ENCODE measurements around the gene KCNK1. TPM values are rescaled to one million over a fixed set of nuclear protein-coding genes. Genes with fewer than 3 reads are reported as not detected.

The KCNK1 gene
- under 1 TPM in 1 of 2 donors, not detected in 1; 0.20 TPM for total RNA-seq

GRCh38 chr1:233613252-233614172 is at the start of gene KCNK1:
KCNK1 (plus strand) TSS chr1:233614106; CDS start chr1:233614172, 66 bp downstream.
- H3K9me3 Mint-ChIP-seq = no peaks in the 10 kb centered on the region

GRCh38 chr1:233565313-233565712 is 48.6 kb upstream of the KCNK1 start:
- no peak for ATAC-seq
- Mint-ChIP-seq H3K4me3 (no peak overlapping the region), H3K27me3 (no peaks in the 10 kb centered on the region), H3K9me3 (peaks cover 8% of the 10 kb centered on the region), H3K4me1 (ENCODE audit: low read depth in 2 of 2) (no peaks in the 10 kb centered on the region), H3K36me3 (peaks cover 11% of the 10 kb centered on the region), H3K27ac (no peak overlapping the region)
- no peak for DNase-seq (ENCODE audit: low spot score)

More at GRCh38 chr1:233613252-233614172, at the start of gene KCNK1:
- no peaks in the 10 kb centered on the region for H3K4me1 Mint-ChIP-seq (ENCODE audit: low read depth in 2 of 2)
- DNase-seq (ENCODE audit: low spot score) = no peak
- no peaks in the 10 kb centered on the region for H3K36me3 Mint-ChIP-seq
- H3K27ac Mint-ChIP-seq = no peak within 1 kb of the TSS
- peaks cover 41 to 78% of the 10 kb centered on the region in 2 donors for H3K27me3 Mint-ChIP-seq
- no peak within 1 kb of the TSS for H3K4me3 Mint-ChIP-seq
- ATAC-seq = peak in 1 of 2 donors; percentile 46

- Mint-ChIP-seq H3K4me3 (no peak overlapping the region), H3K27ac (no peak overlapping the region), H3K4me1 (ENCODE audit: low read depth in 2 of 2) (no peaks in the 10 kb centered on the region), H3K36me3 (peaks cover 6% of the 10 kb centered on the region), H3K9me3 (peaks cover 8% of the 10 kb centered on the region), H3K27me3 (no peaks in the 10 kb centered on the region)
- DNase-seq (ENCODE audit: low spot score) (no peak), ATAC-seq (no peak)
These were observed 47.0 kb upstream of the KCNK1 start for GRCh38 chr1:233566886-233567285.

- Mint-ChIP-seq H3K27me3 (peaks cover 4 to 8% of the 10 kb centered on the region in 2 donors), H3K36me3 (no peaks in the 10 kb centered on the region), H3K27ac (no peak overlapping the region), H3K4me3 (no peak overlapping the region), H3K9me3 (peaks cover 4% of the 10 kb centered on the region), H3K4me1 (ENCODE audit: low read depth in 2 of 2) (no peaks in the 10 kb centered on the region)
- DNase-seq (ENCODE audit: low spot score) = no peak
- ATAC-seq = no peak
These were observed 44.3 kb upstream of the KCNK1 start for GRCh38 chr1:233569636-233570035.

- H3K4me1 Mint-ChIP-seq (ENCODE audit: low read depth in 2 of 2) = no peaks in the 10 kb centered on the region
- H3K27me3 Mint-ChIP-seq = peaks cover 4 to 8% of the 10 kb centered on the region in 2 donors
- no peak overlapping the region for H3K27ac Mint-ChIP-seq
- H3K9me3 Mint-ChIP-seq = peaks cover 4% of the 10 kb centered on the region
- H3K36me3 Mint-ChIP-seq = no peaks in the 10 kb centered on the region
- no peak overlapping the region for H3K4me3 Mint-ChIP-seq
- ATAC-seq = no peak
- DNase-seq (ENCODE audit: low spot score) = no peak
These were observed 43.7 kb upstream of the KCNK1 start for GRCh38 chr1:233570216-233570615.

GRCh38 chr1:233570706-233571105 is 43.2 kb upstream of the KCNK1 start:
- H3K27ac Mint-ChIP-seq = no peak overlapping the region
- no peak for ATAC-seq
- no peaks in the 10 kb centered on the region for H3K4me1 Mint-ChIP-seq (ENCODE audit: low read depth in 2 of 2)
- DNase-seq (ENCODE audit: low spot score) = no peak
- H3K9me3 Mint-ChIP-seq = peaks cover 4% of the 10 kb centered on the region
- no peaks in the 10 kb centered on the region for H3K36me3 Mint-ChIP-seq
- peaks cover 4 to 8% of the 10 kb centered on the region in 2 donors for H3K27me3 Mint-ChIP-seq
- H3K4me3 Mint-ChIP-seq = no peak overlapping the region

- DNase-seq (ENCODE audit: low spot score) (no peak), ATAC-seq (no peak)
- Mint-ChIP-seq H3K4me3 (no peak overlapping the region), H3K36me3 (no peaks in the 10 kb centered on the region), H3K27me3 (peaks cover 4 to 8% of the 10 kb centered on the region in 2 donors), H3K9me3 (peaks cover 4% of the 10 kb centered on the region), H3K27ac (no peak overlapping the region), H3K4me1 (ENCODE audit: low read depth in 2 of 2) (no peaks in the 10 kb centered on the region)
These were observed 41.0 kb upstream of the KCNK1 start for GRCh38 chr1:233572896-233573295.

- H3K9me3 Mint-ChIP-seq = peaks cover 4% of the 10 kb centered on the region
- H3K4me1 Mint-ChIP-seq (ENCODE audit: low read depth in 2 of 2) = no peaks in the 10 kb centered on the region
- no peaks in the 10 kb centered on the region for H3K36me3 Mint-ChIP-seq
- peaks cover 4 to 10% of the 10 kb centered on the region in 2 donors for H3K27me3 Mint-ChIP-seq
- no peak overlapping the region for H3K27ac Mint-ChIP-seq
- ATAC-seq (no peak), DNase-seq (ENCODE audit: low spot score) (no peak)
- no peak overlapping the region for H3K4me3 Mint-ChIP-seq
These were observed 38.5 kb upstream of the KCNK1 start for GRCh38 chr1:233575450-233575849.

GRCh38 chr1:233582439-233582838 is 31.5 kb upstream of the KCNK1 start:
- H3K27me3 Mint-ChIP-seq = peaks cover 0 to 26% of the 10 kb centered on the region in 2 donors
- H3K4me1 Mint-ChIP-seq (ENCODE audit: low read depth in 2 of 2) = no peaks in the 10 kb centered on the region
- no peak overlapping the region for H3K4me3 Mint-ChIP-seq

GRCh38 chr1:233584376-233584775 is 29.5 kb upstream of the KCNK1 start:
- Mint-ChIP-seq H3K4me1 (ENCODE audit: low read depth in 2 of 2) (no peaks in the 10 kb centered on the region), H3K27ac (no peak overlapping the region), H3K27me3 (peaks cover 0 to 33% of the 10 kb centered on the region in 2 donors), H3K9me3 (peaks cover 6% of the 10 kb centered on the region), H3K4me3 (no peak overlapping the region), H3K36me3 (peaks cover 5% of the 10 kb centered on the region)
- ATAC-seq (no peak), DNase-seq (ENCODE audit: low spot score) (no peak)

More at GRCh38 chr1:233582439-233582838, 31.5 kb upstream of the KCNK1 start:
- peaks cover 5% of the 10 kb centered on the region for H3K36me3 Mint-ChIP-seq
- peaks cover 6% of the 10 kb centered on the region for H3K9me3 Mint-ChIP-seq
- no peak overlapping the region for H3K27ac Mint-ChIP-seq
- no peak for DNase-seq (ENCODE audit: low spot score)
- no peak for ATAC-seq

- H3K4me3 Mint-ChIP-seq = no peak overlapping the region
- no peak overlapping the region for H3K27ac Mint-ChIP-seq
These were observed 29.0 kb upstream of the KCNK1 start for GRCh38 chr1:233584931-233585330.

GRCh38 chr1:233586301-233586700 is 27.6 kb upstream of the KCNK1 start:
- H3K27ac Mint-ChIP-seq = no peak overlapping the region
- ATAC-seq (no peak), DNase-seq (ENCODE audit: low spot score) (no peak)
- H3K4me1 Mint-ChIP-seq (ENCODE audit: low read depth in 2 of 2) = no peaks in the 10 kb centered on the region
- H3K4me3 Mint-ChIP-seq = no peak overlapping the region
- H3K36me3 Mint-ChIP-seq = no peaks in the 10 kb centered on the region
- peaks cover under 1% of the 10 kb centered on the region for H3K9me3 Mint-ChIP-seq
- H3K27me3 Mint-ChIP-seq = peaks cover 0 to 22% of the 10 kb centered on the region in 2 donors

More at GRCh38 chr1:233584931-233585330, 29.0 kb upstream of the KCNK1 start:
- no peak for ATAC-seq
- peaks cover 0 to 33% of the 10 kb centered on the region in 2 donors for H3K27me3 Mint-ChIP-seq
- peaks cover 6% of the 10 kb centered on the region for H3K9me3 Mint-ChIP-seq
- H3K4me1 Mint-ChIP-seq (ENCODE audit: low read depth in 2 of 2) = no peaks in the 10 kb centered on the region
- peaks cover 5% of the 10 kb centered on the region for H3K36me3 Mint-ChIP-seq
- no peak for DNase-seq (ENCODE audit: low spot score)

GRCh38 chr1:233587196-233587595 is 26.7 kb upstream of the KCNK1 start:
- DNase-seq (ENCODE audit: low spot score) (no peak), ATAC-seq (no peak)
- H3K27ac Mint-ChIP-seq = no peak overlapping the region
- H3K27me3 Mint-ChIP-seq = peaks cover 0 to 22% of the 10 kb centered on the region in 2 donors
- H3K4me3 Mint-ChIP-seq = no peak overlapping the region
- H3K9me3 Mint-ChIP-seq = no peaks in the 10 kb centered on the region
- H3K4me1 Mint-ChIP-seq (ENCODE audit: low read depth in 2 of 2) = no peaks in the 10 kb centered on the region
- H3K36me3 Mint-ChIP-seq = no peaks in the 10 kb centered on the region

All from natural killer cell treated with Interleukin-12 subunit alpha and Interleukin-12 subunit beta and Interleukin-15 and Interleukin-18, amount 100 ng/mL, for 72 hours (primary cell).